SK-N-DZ (cell line): ENCODE measurements around the gene SLC6A11.

Source experiments
- DNase-seq: peaks from one replicate; pipeline ENCODE4 v3.0.0-alpha.2; 2015; ENCODE audit warnings: low spot score

Gene SLC6A11

GRCh38 chr3:10887015-10887414 lies 71.0 kb downstream of the SLC6A11 start:
- DNase-seq = no peak

GRCh38 chr3:10888518-10889090 lies 72.6 kb downstream of the SLC6A11 start:
- no peak for DNase-seq

GRCh38 chr3:10889206-10889960 lies 73.4 kb downstream of the SLC6A11 start:
- DNase-seq = no peak

GRCh38 chr3:10890665-10891064 lies 74.6 kb downstream of the SLC6A11 start:
- no peak for DNase-seq

- DNase-seq = no peak
Measured at GRCh38 chr3:10892622-10893021, 76.6 kb downstream of the SLC6A11 start.

- no peak for DNase-seq
Measured at GRCh38 chr3:10901296-10901945, 85.4 kb downstream of the SLC6A11 start.

- no peak for DNase-seq
Measured at GRCh38 chr3:10907262-10907661, 91.2 kb downstream of the SLC6A11 start.

- no peak for DNase-seq
Measured at GRCh38 chr3:10910367-10910766, 94.3 kb downstream of the SLC6A11 start.

GRCh38 chr3:10911350-10912002 lies 95.4 kb downstream of the SLC6A11 start:
- no peak for DNase-seq

- DNase-seq = no peak
Measured at GRCh38 chr3:10912786-10913185, 96.8 kb downstream of the SLC6A11 start.

GRCh38 chr3:10915376-10915775 lies 99.3 kb downstream of the SLC6A11 start:
- no peak for DNase-seq

GRCh38 chr3:10917176-10917575 lies 101.1 kb downstream of the SLC6A11 start:
- DNase-seq = no peak

GRCh38 chr3:10918011-10918410 lies 102.0 kb downstream of the SLC6A11 start:
- DNase-seq = no peak

GRCh38 chr3:10919636-10920035 lies 103.6 kb downstream of the SLC6A11 start:
- DNase-seq = no peak

GRCh38 chr3:10925436-10926255 lies 109.6 kb downstream of the SLC6A11 start:
- no peak for DNase-seq

- DNase-seq = no peak
Measured at GRCh38 chr3:10926256-10926810, 110.3 kb downstream of the SLC6A11 start.

GRCh38 chr3:10926811-10927521 lies 110.9 kb downstream of the SLC6A11 start:
- DNase-seq = no peak

GRCh38 chr3:10927551-10927950 lies 111.5 kb downstream of the SLC6A11 start:
- DNase-seq = no peak

GRCh38 chr3:10928407-10928960 lies 112.5 kb downstream of the SLC6A11 start:
- DNase-seq = no peak

GRCh38 chr3:10928961-10929471 lies 113.0 kb downstream of the SLC6A11 start:
- DNase-seq = no peak
